Adrenal gland (tissue), 5 donors: ENCODE measurements around the gene AR.

Experiments used
- POLR2A ChIP-seq, 2 donors: fragments of 450-650 bp; IDR thresholded peaks; one replicate each; pipeline ENCODE4 v1.6.1; 2017; ENCODE audit warnings: antibody characterized with exemption in 2 of 2, mild to moderate bottlenecking in 2 of 2, moderate library complexity in 1 of 2
- TF ChIP-seq, protein P1 (sequence below), 6 experiments: fragments of 450-650 bp in 4 of 6; fragments of 200-600 bp in 2 of 6; sonication (generic) in 1 of 6; IDR thresholded peaks; 1 replicate in 5 of 6; 2 replicates in 1 of 6; pipeline versions ENCODE4 v1.5.1 to v1.8.0; 2016 to 2021; ENCODE audit warnings: antibody characterized with exemption in 6 of 6, mild to moderate bottlenecking in 2 of 6, moderate library complexity in 1 of 6
- donor health status: DM: no; HTN: no; CAD: no.

DNA sequence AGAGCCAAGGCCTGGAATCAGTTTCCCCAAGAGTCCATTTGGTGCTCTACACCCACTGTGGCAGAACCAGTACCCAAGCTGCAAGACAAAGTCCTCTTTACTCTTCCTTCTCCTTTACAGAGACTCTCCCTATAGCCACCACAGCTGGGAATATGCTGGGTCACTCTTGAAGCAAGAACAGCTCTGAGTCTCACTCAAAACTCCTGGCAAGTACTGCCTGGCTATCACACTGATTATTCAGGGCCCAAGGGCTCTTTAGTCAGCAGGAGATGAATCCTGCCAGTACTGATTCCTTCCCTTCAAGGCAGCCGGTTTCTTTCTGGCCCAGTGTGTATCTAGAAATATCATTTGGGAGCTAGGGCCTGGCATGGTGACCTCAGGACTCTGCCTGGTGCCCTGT lies 130.9 kb downstream of the AR start:
- TF ChIP-seq, protein P1, sequence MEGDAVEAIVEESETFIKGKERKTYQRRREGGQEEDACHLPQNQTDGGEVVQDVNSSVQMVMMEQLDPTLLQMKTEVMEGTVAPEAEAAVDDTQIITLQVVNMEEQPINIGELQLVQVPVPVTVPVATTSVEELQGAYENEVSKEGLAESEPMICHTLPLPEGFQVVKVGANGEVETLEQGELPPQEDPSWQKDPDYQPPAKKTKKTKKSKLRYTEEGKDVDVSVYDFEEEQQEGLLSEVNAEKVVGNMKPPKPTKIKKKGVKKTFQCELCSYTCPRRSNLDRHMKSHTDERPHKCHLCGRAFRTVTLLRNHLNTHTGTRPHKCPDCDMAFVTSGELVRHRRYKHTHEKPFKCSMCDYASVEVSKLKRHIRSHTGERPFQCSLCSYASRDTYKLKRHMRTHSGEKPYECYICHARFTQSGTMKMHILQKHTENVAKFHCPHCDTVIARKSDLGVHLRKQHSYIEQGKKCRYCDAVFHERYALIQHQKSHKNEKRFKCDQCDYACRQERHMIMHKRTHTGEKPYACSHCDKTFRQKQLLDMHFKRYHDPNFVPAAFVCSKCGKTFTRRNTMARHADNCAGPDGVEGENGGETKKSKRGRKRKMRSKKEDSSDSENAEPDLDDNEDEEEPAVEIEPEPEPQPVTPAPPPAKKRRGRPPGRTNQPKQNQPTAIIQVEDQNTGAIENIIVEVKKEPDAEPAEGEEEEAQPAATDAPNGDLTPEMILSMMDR (IDR thresholded peaks at IDR 0.05): no peak
- TF ChIP-seq POLR2A (IDR thresholded peaks at IDR 0.05): no peak
